ENCODE data around the gene TMCO2. TPM values are rescaled to one million over a fixed set of nuclear protein-coding genes. Genes with fewer than 3 reads are reported as not detected.

The TMCO2 gene
- total RNA-seq, 1 donor, result not detected

GRCh38 chr1:40264354-40264781 is 16.6 kb downstream of the TMCO2 start:
- TF ChIP-seq CTCF (IDR thresholded peaks at IDR 0.05; ENCODE audit: extremely low read depth, low read depth, low read length), result no peak
- Histone ChIP-seq H3K4me1 (ENCODE audit: insufficient read depth, low read length) (peaks cover 29% of the 10 kb centered on the region), H3K36me3 (ENCODE audit: insufficient read depth, low read length) (peaks cover 52% of the 10 kb centered on the region), H4K20me1 (ENCODE audit: insufficient read depth, low read length) (peaks cover 7% of the 10 kb centered on the region), H3K27me3 (ENCODE audit: insufficient read depth, low read length) (no peaks in the 10 kb centered on the region), H2AFZ (ENCODE audit: low read length) (no peak overlapping the region), H3K4me3 (ENCODE audit: insufficient read depth, low read length) (no peak overlapping the region), H3K79me2 (ENCODE audit: insufficient read depth, low read length) (peaks cover 57% of the 10 kb centered on the region), H3K27ac (ENCODE audit: low read depth, low read length) (no peak overlapping the region), H3K9me3 (ENCODE audit: low read depth, low read length) (no peaks in the 10 kb centered on the region), H3K4me2 (ENCODE audit: insufficient read depth, low read length) (no peak overlapping the region)
- DNase-seq (ENCODE audit: insufficient read length, low spot score, missing footprints), result no peak

GRCh38 chr1:40265298-40265697 is 17.6 kb downstream of the TMCO2 start:
- Histone ChIP-seq H2AFZ (ENCODE audit: low read length) (no peak overlapping the region), H4K20me1 (ENCODE audit: insufficient read depth, low read length) (peaks cover 9% of the 10 kb centered on the region), H3K79me2 (ENCODE audit: insufficient read depth, low read length) (peaks cover 52% of the 10 kb centered on the region), H3K36me3 (ENCODE audit: insufficient read depth, low read length) (peaks cover 54% of the 10 kb centered on the region), H3K27me3 (ENCODE audit: insufficient read depth, low read length) (no peaks in the 10 kb centered on the region), H3K4me1 (ENCODE audit: insufficient read depth, low read length) (peaks cover 34% of the 10 kb centered on the region), H3K4me2 (ENCODE audit: insufficient read depth, low read length) (no peak overlapping the region), H3K27ac (ENCODE audit: low read depth, low read length) (no peak overlapping the region), H3K4me3 (ENCODE audit: insufficient read depth, low read length) (no peak overlapping the region), H3K9me3 (ENCODE audit: low read depth, low read length) (no peaks in the 10 kb centered on the region)
- no peak for DNase-seq (ENCODE audit: insufficient read length, low spot score, missing footprints)
- no peak for TF ChIP-seq CTCF (IDR thresholded peaks at IDR 0.05; ENCODE audit: extremely low read depth, low read depth, low read length)

GRCh38 chr1:40265919-40266318 is 18.2 kb downstream of the TMCO2 start:
- Histone ChIP-seq H3K36me3 (ENCODE audit: insufficient read depth, low read length) (peaks cover 54% of the 10 kb centered on the region), H3K4me3 (ENCODE audit: insufficient read depth, low read length) (no peak overlapping the region), H4K20me1 (ENCODE audit: insufficient read depth, low read length) (peaks cover 9% of the 10 kb centered on the region), H3K4me2 (ENCODE audit: insufficient read depth, low read length) (no peak overlapping the region), H3K27me3 (ENCODE audit: insufficient read depth, low read length) (no peaks in the 10 kb centered on the region), H3K27ac (ENCODE audit: low read depth, low read length) (peak overlapping the region; percentile 98), H3K4me1 (ENCODE audit: insufficient read depth, low read length) (peaks cover 38% of the 10 kb centered on the region), H3K79me2 (ENCODE audit: insufficient read depth, low read length) (peaks cover 50% of the 10 kb centered on the region), H3K9me3 (ENCODE audit: low read depth, low read length) (no peaks in the 10 kb centered on the region), H2AFZ (ENCODE audit: low read length) (no peak overlapping the region)
- TF ChIP-seq CTCF (IDR thresholded peaks at IDR 0.05; ENCODE audit: extremely low read depth, low read depth, low read length), result no peak
- no peak for DNase-seq (ENCODE audit: insufficient read length, low spot score, missing footprints)

- Histone ChIP-seq H3K79me2 (ENCODE audit: insufficient read depth, low read length) (peaks cover 43% of the 10 kb centered on the region), H3K27me3 (ENCODE audit: insufficient read depth, low read length) (no peaks in the 10 kb centered on the region), H2AFZ (ENCODE audit: low read length) (no peak overlapping the region), H3K36me3 (ENCODE audit: insufficient read depth, low read length) (peaks cover 55% of the 10 kb centered on the region), H3K4me1 (ENCODE audit: insufficient read depth, low read length) (peaks cover 38% of the 10 kb centered on the region), H3K4me3 (ENCODE audit: insufficient read depth, low read length) (peak overlapping the region; percentile 36), H3K27ac (ENCODE audit: low read depth, low read length) (peak overlapping the region; percentile 98), H3K4me2 (ENCODE audit: insufficient read depth, low read length) (peak overlapping the region; percentile 63), H3K9me3 (ENCODE audit: low read depth, low read length) (no peaks in the 10 kb centered on the region), H4K20me1 (ENCODE audit: insufficient read depth, low read length) (peaks cover 9% of the 10 kb centered on the region)
- no peak for DNase-seq (ENCODE audit: insufficient read length, low spot score, missing footprints)
- TF ChIP-seq CTCF (IDR thresholded peaks at IDR 0.05; ENCODE audit: extremely low read depth, low read depth, low read length), result no peak
Observed at GRCh38 chr1:40266786-40267535, 19.2 kb downstream of the TMCO2 start.

All from osteoblast (primary cell).